IPS DF 4.7 (cell line): Measurements from ENCODE around the gene TDO2.

Source experiments
- DNase-seq: peaks from one replicate; pipeline ENCODE4 v3.0.0-alpha.2; 2013; ENCODE audit warnings: low spot score; ENCODE audit errors: extremely low read depth

The TDO2 gene

DNA sequence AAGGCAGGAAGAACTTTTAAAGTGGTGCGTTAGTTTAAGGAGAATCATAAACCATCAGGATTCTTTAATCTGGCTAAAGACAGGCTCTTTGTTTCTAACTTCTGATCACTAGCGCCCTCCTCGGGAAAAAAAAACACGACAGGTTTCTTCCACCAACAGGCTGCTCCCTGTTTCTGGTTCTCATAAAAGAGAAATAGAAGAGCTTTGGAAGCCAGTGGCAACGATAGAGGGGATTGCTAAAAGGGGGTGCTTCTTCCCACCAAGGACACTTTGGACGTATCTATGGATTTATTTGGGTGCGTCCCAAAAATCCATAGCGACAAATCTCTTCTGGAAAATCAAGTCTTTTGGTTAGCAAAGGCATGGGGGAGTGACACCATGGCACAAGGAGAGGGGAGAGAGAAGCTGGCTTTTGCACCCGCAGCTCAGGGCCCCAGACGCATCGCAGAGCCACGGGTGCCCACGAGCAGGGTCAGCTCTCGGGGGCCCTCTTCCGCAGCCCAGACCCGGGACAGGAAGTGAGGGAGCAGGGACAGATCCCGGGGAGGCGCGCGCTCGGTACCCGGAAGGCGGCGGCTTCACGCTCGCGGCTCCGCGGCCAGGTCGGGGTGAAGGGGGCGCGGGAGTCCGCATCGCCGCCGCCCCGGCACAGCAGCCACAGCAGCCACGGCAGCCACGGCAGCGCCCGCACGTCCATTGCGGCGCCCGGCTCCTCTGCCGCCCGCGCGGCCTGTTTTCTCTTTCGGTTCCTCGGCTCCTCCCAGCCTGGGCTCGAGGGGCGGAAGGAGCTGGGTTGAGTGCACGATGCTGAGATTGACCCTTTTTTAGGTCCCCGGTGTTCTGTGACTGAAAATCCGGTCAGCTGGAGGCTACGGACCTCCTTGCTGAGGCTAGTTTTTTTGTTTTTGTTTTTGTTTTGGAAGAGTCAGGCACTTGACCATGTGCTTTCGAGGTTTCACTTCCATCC, 49.9 kb downstream of the TDO2 start, which contains the start of gene CTSO:
Gene CTSO, minus strand, starts transcription at position 716 of the 967 bp plus-strand sequence. Its CDS starts 19 bp downstream, at position 697.
- DNase-seq, result no peak

DNA sequence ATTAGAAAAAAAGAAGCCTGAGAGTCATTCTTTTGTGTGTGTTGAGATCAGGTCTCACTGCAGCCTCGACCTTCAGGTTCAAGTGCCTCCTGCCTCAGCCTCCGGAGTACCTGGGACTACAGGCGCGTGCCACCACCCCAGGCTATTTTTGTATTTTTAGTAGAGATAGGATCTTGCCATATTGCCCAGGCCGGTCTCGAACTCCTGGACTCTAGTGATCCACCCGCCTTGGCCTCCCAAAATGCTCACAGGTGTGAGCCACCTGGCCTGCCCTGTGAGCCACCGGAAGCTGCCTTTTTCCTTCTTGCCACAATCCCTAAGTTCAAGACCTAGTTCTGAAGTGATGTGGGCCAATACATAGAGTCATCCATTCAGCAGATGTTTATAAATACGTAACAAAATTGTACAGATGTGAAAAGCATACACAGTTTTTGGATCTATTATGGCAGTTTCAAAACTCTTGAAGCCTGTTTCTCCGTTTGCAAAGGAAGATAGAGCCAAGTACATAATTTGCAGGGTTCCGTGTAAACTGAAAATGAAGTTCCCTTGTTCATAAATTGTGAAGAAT, 50.7 kb downstream of the TDO2 start:
- no peak for DNase-seq

DNA sequence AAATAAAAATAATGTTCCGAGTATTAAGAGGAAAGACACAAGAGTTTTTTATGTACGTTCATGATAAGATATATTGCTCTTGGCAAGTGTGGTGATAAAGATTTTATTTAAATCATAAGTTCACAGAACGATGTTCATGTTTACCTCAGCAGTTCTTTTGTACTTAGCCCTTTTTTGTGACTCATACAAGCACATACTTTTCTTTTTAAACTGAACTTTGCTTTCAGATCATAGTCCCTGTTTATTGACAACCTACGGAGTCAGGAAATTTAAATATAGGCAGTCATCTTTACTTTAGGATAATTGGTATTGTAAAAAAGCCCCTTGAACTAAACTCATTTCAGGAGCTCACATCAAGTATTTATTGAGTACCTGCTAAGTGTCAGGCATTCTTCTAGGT, 51.4 kb downstream of the TDO2 start:
- no peak for DNase-seq

DNA sequence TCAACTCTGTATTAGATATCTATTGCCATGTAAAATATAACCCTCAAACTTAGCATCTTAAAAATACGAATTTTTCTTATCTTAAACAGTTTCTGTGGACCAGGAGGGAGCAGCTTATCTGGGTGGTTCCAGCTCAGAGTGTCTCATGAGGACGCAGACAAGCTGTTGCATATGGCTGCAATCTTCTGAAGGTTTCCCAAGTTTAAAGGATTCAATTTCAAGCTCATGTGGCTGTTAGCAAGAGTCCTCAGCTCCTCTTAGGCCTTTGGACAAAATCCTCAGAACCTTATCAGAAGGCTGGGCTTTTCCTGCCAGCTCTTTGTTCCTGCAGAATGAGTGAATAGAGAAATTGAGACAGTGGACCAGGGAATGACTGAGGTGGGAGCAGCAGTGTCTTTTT, 53.0 kb downstream of the TDO2 start:
- DNase-seq, result no peak

DNA sequence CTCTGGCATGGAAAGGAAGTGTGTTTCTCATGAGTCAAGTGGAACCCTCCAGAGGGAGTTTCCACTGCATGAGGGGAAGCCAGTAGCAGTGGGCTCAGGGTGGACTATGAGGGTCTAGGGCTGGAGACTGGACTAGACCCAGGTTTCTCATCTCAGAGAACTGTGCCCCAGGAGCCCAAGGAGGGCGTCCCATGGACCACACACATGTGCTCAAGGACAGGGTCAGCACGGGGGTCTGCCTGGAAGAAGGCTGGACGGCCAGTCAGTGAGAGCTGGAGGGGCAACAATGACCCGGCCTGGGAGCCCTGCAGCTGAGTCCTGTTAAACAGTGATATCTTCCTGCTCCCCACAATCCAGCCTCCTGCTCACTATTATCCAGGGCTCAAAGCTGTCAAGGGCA, 55.9 kb downstream of the TDO2 start:
- no peak for DNase-seq

DNA sequence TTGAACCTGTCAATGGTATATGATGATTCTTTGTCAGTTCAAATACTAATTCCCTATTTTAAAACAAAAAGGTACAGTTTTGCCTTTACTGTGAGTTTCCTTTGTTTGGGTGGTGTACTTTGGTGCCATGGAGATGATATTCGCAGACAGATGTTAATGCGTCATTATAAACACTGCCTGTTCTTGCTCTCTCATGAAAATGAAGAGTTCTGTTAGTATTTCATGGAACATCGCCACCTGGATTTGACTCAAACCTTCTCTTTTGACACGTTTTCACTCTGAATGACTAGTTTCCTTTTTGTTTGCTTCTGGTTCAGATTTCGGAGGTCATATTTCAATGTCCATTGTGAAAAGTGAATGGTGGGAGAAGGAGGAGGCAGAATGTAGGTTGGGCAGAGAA, 57.0 kb downstream of the TDO2 start:
- DNase-seq, result no peak

DNA sequence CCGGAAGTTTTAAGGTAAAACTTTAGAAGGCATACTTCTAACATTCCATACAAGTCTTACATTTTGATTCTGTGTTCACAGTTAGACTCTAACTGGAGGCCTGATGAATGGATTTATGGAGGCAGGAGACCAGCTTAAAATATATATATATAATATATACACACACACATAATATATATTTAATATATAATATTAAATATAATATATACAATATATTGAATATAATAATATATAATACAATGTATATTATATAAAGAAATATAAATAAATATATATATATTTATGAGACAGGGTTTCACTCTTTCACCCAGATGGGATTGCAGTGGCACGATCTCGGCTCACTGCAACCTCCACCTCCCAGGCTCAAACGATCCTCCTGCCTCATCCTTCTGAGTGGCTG, 58.1 kb downstream of the TDO2 start:
- DNase-seq, result no peak

DNA sequence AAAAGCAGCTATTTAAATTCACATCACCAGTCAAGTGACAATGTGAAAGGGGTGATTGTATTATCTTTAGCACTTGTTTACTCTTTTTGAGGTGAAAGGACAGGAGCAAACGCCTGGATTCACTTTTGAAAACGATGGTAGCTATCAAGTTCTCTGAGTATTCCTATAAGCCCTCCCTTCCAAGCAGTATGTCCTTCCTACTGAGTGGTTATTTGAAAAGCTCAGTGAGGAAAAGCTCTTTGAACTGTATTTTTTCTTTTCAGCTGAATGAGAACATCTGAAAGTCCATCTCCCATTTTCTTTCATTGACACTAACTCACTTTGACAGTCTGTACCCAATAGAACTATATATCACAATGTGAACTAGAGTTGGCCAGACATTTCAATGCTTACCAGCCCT, 59.3 kb downstream of the TDO2 start:
- no peak for DNase-seq

DNA sequence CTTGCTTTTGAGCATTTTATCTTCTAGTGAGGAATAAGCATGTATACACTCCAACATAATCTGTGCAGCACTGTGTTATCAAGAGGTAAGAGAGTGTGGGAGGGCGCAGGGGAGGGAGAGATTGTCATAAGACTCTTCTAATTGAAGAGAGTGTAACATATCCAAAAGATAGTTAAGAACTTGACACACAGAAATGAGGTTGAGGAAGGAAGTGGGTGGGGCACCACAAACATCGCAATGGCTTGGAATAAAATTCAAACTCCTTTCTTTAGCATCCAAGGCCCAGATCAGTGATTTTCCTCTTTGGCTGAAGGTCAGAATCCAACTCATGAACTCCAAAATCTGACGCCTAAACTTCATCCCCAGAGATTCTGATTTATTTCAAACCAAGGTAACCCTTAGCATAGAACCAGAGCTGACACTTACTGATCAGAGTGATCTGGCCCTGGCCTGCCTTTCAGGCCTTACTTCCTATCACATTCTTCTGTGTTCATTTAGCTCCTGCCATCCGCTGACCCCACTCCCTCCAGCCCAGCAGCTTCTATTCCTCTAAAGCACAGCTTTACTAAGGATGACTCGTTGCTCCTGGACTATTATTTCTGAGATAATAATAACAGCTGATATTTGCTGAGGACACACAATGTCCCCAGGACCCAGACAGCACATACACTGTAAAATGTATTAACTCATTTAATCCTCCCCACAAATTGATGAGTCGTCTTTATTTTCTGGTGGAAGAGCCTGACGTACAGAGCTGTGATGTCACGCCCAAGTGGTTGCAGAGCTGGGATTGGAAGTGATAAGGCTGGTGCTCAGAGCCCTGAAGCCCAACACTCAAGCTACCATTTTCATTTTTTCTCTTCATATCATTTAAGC, 60.8 kb downstream of the TDO2 start:
- DNase-seq, result no peak

DNA sequence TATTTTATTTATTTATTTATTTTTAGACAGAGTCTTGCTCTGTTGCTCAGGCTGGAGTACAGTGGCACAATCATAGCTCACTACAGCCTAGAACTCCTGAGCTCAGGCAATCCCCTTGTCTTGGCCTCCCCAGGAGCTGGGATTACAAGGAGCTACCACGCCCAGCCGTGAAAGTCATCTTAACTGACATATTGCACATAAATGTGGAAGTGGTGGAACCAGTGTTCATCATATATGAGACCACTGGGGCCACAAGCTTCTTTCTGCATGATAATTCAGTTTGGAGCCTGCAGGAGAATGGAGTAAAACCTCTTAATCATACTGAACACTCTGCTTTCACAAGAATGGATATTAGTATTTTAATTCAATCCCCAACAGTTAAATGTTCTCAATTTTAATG, 62.7 kb downstream of the TDO2 start:
- no peak for DNase-seq

DNA sequence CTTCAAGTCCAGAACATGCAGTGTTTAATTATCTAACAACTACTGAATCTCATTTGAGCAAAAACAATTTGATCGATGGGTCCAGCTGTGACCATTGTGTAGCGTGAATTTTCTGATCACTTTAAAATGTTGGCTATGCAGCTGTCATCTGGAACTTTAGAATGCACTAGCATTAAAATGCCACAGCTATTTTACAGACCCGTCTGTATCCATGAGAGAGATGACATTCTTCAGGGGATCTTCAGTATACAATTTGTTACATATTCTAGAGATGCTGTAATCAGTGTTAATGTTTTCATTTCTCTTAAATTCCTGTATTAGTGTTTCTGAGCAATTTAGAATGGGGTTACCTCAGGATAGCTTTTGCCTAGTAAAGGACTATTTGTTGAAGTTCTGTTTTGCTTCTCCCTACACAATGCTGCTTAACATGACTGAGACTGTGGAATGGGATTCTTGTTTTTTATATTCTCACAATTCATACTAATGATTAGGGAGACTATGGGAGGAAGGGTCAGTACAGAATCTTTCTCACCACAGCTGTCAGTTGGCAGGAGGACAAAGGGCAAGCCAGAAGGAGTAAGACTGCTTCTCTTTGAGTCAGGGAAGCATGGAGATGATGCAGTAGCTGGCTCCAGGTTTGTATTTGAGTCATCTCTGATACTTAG, 63.4 kb downstream of the TDO2 start:
- no peak for DNase-seq
